Adrenal gland (tissue), 5 donors: ENCODE results near the gene TPD52L2.

Experiments
- POLR2A ChIP-seq, 2 donors: fragments of 450-650 bp; IDR thresholded peaks; one replicate each; pipeline ENCODE4 v1.6.1; 2017; ENCODE audit warnings: antibody characterized with exemption in 2 of 2, mild to moderate bottlenecking in 2 of 2, moderate library complexity in 1 of 2
- TF ChIP-seq, protein P1 (sequence below), 6 experiments: fragments of 450-650 bp in 4 of 6; fragments of 200-600 bp in 2 of 6; sonication (generic) in 1 of 6; IDR thresholded peaks; 1 replicate in 5 of 6; 2 replicates in 1 of 6; pipeline versions ENCODE4 v1.5.1 to v1.8.0; 2016 to 2021; ENCODE audit warnings: antibody characterized with exemption in 6 of 6, mild to moderate bottlenecking in 2 of 6, moderate library complexity in 1 of 6
- donor health status: DM: no; HTN: no; CAD: no.

DNA sequence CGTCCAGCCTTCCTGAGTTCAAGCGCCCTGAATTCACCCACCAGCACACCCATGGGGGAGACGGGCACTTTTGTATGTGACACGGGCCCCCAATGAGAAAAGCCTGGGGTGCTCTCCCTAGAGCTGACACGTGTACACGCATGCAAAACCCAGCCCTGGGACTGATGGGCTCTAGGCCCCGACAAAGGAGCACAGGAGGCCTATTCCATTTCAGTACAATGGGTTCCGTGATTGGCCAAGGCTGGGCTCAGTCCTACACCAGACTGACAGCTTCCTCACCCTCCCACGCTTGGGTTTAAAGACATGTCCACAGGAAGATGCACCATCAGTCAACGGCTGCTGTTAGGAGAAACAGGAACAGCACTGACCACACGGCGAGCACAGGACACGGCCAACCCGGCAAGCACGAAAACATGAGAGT is 42.8 kb upstream of the TPD52L2 start:
- TF ChIP-seq, protein P1, sequence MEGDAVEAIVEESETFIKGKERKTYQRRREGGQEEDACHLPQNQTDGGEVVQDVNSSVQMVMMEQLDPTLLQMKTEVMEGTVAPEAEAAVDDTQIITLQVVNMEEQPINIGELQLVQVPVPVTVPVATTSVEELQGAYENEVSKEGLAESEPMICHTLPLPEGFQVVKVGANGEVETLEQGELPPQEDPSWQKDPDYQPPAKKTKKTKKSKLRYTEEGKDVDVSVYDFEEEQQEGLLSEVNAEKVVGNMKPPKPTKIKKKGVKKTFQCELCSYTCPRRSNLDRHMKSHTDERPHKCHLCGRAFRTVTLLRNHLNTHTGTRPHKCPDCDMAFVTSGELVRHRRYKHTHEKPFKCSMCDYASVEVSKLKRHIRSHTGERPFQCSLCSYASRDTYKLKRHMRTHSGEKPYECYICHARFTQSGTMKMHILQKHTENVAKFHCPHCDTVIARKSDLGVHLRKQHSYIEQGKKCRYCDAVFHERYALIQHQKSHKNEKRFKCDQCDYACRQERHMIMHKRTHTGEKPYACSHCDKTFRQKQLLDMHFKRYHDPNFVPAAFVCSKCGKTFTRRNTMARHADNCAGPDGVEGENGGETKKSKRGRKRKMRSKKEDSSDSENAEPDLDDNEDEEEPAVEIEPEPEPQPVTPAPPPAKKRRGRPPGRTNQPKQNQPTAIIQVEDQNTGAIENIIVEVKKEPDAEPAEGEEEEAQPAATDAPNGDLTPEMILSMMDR (IDR thresholded peaks at IDR 0.05), result no peak
- TF ChIP-seq POLR2A (IDR thresholded peaks at IDR 0.05), result no peak
